ENCODE measurements around the gene MCCC1. TPM values are rescaled to one million over a fixed set of nuclear protein-coding genes. Genes with fewer than 3 reads are reported as not detected.

Gene MCCC1
- total RNA-seq, 4 donors from 2014 or later = 20.5 to 40.3 (median 35.0) TPM

DNA sequence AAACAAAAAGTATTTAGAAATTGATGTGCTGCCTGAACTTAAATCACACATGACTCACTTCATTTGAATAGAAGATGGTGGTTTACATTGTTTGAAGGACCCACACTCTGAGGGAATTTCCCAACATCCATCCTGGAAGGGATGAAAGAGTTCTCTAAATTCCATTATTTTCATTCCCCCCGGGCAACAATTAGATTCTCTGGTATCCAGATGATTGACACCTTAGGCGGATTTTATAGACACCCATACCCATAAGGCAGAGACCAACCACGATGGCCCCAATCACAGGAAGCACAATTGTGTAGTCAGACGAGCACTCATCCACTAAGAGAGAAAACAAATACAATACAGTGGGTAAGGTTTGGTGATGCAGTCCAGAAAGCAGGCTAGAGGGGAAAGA is 24.6 kb upstream of the MCCC1 start:
- no peak for TF ChIP-seq POLR2A (IDR thresholded peaks at IDR 0.05)
- Histone ChIP-seq H3K4me1 (no peaks in the 10 kb centered on the region), H3K27me3 (peaks cover 0 to 2% of the 10 kb centered on the region in 2 donors), H3K36me3 (no peaks in the 10 kb centered on the region), H3K4me3 (no peak overlapping the region), H3K9me3 (no peaks in the 10 kb centered on the region), H3K27ac (no peak overlapping the region)
- intact Hi-C loops (cut with DNase I; ENCODE audit: low total_unique reads) = loop anchor here (10.0 kb wide), 1 partner anchor 261 kb away; no protein-coding TSS in a partner anchor
- no peak for DNase-seq

DNA sequence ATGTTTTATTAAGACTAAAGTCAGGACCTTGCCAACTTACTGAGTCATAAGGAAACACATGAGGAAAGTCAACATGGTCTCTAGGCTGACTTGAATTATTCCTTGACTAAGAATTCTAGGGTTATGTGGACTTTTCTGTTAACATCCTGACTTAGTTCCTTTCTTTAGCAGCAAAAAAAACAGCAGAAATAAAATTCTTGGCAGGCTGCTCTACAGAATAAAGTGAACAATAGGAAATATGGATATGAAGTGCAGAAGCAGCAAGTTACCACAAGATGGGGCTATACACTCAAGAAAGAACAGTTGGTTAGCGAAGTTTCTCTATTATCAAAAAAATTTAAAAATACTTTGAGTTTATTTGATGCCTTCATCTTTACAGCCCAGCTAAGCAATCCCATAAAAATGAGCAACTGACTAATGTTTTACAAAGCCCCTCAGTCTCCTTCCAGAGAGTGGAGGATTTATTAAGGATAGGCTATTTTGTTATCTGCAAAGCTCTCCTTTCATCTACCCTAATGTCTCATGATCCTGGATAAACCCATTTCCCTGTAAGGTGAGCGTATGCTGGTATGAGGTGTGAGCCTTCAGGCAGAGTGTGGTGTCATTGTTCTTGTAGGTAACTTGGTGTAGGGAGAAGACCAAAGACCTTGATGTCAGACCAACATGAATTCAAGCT is 23.1 kb upstream of the MCCC1 start:
- no peaks in the 10 kb centered on the region for H3K36me3 ChIP-seq
- intact Hi-C loops (cut with DNase I; ENCODE audit: low total_unique reads) = loop anchor here (10.0 kb wide), 1 partner anchor 262 kb away; no protein-coding TSS in a partner anchor
- H3K27ac ChIP-seq = no peak overlapping the region

DNA sequence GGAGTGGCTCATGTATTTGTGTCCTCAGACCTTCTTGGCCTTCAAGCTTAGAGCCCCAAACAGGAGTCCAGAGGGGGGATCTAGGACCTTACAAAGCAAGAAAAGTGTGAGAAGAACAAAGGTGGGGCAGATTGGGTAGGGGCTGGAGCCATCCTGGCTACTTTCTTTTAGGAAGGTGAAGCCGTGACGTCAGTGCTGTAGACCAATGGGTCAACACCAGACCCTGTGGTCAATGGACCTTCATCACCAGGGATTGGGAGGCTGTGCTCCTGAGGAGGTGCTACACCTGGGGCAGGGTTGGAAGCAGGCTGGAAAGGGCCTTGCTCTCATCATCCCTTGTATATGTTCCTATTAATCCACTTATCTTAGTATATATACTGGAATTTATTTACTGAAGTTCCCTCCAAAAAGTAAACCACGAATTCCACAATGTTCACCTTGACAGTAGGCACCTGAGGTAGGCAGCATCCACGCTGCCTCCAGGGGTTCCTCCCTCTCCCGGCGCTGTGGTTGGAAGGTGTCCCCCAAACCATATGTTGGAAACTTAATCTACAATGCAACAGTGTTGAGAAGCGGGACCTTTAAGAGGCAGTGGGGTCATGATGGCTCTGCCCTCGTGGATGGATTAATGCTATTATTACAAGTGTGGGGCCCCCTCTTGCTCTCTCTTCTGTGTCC is 21.4 kb upstream of the MCCC1 start:
- intact Hi-C loops (cut with DNase I; ENCODE audit: low total_unique reads) = loop anchor here (10.0 kb wide), 1 partner anchor 264 kb away; no protein-coding TSS in a partner anchor
- no peak for TF ChIP-seq POLR2A (IDR thresholded peaks at IDR 0.05)
- TF ChIP-seq, protein P1, sequence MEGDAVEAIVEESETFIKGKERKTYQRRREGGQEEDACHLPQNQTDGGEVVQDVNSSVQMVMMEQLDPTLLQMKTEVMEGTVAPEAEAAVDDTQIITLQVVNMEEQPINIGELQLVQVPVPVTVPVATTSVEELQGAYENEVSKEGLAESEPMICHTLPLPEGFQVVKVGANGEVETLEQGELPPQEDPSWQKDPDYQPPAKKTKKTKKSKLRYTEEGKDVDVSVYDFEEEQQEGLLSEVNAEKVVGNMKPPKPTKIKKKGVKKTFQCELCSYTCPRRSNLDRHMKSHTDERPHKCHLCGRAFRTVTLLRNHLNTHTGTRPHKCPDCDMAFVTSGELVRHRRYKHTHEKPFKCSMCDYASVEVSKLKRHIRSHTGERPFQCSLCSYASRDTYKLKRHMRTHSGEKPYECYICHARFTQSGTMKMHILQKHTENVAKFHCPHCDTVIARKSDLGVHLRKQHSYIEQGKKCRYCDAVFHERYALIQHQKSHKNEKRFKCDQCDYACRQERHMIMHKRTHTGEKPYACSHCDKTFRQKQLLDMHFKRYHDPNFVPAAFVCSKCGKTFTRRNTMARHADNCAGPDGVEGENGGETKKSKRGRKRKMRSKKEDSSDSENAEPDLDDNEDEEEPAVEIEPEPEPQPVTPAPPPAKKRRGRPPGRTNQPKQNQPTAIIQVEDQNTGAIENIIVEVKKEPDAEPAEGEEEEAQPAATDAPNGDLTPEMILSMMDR (IDR thresholded peaks at IDR 0.05) = no peak
- DNase-seq = no peak

More for the DNA sequence above, 23.1 kb upstream of the MCCC1 start:
- Histone ChIP-seq H3K27me3 (peaks cover 0 to 2% of the 10 kb centered on the region in 2 donors), H3K4me3 (no peak overlapping the region), H3K9me3 (no peaks in the 10 kb centered on the region), H3K4me1 (no peaks in the 10 kb centered on the region)
- DNase-seq = no peak
- no peak for TF ChIP-seq POLR2A (IDR thresholded peaks at IDR 0.05)
- TF ChIP-seq, protein P1 (IDR thresholded peaks at IDR 0.05) = peak; percentile 70 to 84 (median 76)

DNA sequence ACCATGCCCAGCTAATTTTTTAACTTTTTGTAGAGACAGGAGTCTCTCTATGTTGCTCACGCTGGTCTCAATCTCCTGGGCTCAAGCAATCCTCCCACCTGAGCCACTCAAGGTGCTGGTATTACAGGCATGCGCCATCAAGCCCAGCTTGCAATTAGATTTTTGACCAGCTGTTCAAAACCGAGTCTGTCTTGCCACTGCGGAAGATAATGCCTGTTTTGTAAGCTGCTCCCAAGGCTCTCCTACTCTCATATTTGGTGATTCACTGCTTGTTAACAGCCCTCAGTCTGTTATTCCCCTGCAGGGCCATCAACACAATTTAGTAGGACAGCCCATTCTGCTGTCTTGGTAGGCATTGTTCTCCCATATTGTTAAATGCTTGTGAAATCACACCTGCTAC is 17.8 kb upstream of the MCCC1 start:
- no peak for TF ChIP-seq POLR2A (IDR thresholded peaks at IDR 0.05)
- TF ChIP-seq, protein P1 (IDR thresholded peaks at IDR 0.05) = no peak
- intact Hi-C loops (cut with DNase I; ENCODE audit: low total_unique reads) = no loop called here
- no peaks in the 10 kb centered on the region for H3K4me1 ChIP-seq
- H3K27me3 ChIP-seq = peaks cover 0 to 4% of the 10 kb centered on the region in 2 donors
- no peaks in the 10 kb centered on the region for H3K36me3 ChIP-seq
- DNase-seq = no peak
- H3K4me3 ChIP-seq = no peak overlapping the region
- H3K27ac ChIP-seq = no peak overlapping the region
- no peaks in the 10 kb centered on the region for H3K9me3 ChIP-seq

More for the DNA sequence above, 21.4 kb upstream of the MCCC1 start:
- Histone ChIP-seq H3K36me3 (no peaks in the 10 kb centered on the region), H3K27ac (no peak overlapping the region), H3K27me3 (peaks cover 0 to 3% of the 10 kb centered on the region in 2 donors), H3K9me3 (no peaks in the 10 kb centered on the region), H3K4me3 (no peak overlapping the region), H3K4me1 (no peaks in the 10 kb centered on the region)

DNA sequence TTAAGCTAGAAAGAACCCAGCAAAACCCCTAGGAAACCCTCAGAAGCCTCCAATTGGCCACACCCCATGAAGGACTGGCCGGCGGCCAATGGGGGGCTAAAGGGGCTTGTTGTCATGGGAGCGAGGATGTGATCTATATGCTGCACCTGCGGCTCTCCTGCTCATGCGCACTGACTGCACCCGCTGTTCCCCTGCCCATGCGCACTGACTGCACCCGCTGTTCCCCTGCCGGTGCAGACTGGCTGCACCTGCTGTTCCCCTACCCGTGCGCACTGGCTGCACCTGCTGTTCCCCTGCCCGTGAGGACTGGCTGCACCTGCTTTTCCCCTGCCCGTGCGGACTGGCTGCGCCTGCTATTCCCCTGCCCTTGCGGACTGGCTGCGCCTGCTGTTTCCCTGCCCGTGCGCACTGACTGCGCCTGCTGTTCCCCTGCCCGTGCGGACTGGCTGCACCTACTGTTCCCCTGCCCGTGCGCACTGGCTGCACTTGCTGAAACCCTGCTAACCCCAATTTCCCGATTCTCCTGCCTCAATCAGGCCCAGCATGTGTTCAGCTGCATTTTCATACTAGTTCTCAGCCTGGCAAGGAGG is 16.8 kb upstream of the MCCC1 start:
- Histone ChIP-seq H3K36me3 (no peaks in the 10 kb centered on the region), H3K27me3 (peaks cover 0 to 4% of the 10 kb centered on the region in 2 donors), H3K27ac (no peak overlapping the region), H3K4me1 (no peaks in the 10 kb centered on the region), H3K9me3 (no peaks in the 10 kb centered on the region), H3K4me3 (no peak overlapping the region)
- DNase-seq = no peak
- TF ChIP-seq, protein P1 (IDR thresholded peaks at IDR 0.05) = no peak
- no peak for TF ChIP-seq POLR2A (IDR thresholded peaks at IDR 0.05)
- intact Hi-C loops (cut with DNase I; ENCODE audit: low total_unique reads) = no loop called here
